Stimulated activated CD4-positive, alpha-beta T cell treated with anti-CD3 and anti-CD28 coated beads, Interleukin-1b, Interleukin-23, amount 100 ng/mL, for 48 hours (primary cell): ENCODE measurements around the gene PTPDC1.
"Not testable (repeated sequence)": the region's sequence is repeated elsewhere in the genome, so short reads cannot be mapped to it uniquely, and the experiment has no call there.

Source experiments
- DNase-seq: peaks from one replicate; pipeline ENCODE4 v3.0.0-alpha.2; 2020

Gene PTPDC1

DNA sequence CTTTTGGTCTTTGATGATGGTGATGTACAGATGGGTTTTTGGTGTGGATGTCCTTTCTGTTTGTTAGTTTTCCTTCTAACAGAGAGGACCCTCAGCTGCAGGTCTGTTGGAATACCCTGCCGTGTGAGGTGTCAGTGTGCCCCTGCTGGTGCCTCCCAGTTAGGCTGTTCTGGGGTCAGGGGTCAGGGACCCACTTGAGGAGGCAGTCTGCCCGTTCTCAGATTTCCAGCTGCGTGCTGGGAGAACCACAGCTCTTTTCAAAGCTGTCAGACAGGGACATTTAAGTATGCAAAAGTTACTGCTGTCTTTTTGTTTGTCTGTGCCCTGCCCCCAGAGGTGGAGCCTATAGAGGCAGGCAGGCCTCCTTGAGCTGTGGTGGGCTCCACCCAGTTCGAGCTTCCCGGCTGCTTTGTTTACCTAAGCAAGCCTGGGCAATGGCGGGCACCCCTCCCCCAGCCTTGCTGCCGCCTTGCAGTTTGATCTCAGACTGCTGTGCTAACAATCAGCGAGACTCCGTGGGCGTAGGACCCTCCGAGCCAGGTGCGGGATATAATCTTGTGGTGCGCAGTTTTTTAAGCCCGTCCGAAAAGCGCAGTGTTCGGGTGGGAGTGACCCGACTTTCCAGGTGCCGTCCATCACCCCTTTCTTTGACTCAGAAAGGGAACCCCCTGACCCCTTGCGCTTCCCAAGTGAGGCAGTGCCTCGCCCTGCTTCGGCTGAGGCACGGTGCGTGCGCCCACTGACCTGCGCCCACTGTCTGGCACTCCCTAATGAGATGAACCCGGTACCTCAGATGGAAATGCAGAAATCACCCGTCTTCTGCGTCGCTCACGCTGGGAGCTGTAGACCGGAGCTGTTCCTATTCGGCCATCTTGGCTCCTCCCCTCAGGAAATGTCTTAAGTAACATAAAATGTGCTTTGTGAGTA lies 10.2 kb downstream of the PTPDC1 start:
- DNase-seq = not testable (repeated sequence)

DNA sequence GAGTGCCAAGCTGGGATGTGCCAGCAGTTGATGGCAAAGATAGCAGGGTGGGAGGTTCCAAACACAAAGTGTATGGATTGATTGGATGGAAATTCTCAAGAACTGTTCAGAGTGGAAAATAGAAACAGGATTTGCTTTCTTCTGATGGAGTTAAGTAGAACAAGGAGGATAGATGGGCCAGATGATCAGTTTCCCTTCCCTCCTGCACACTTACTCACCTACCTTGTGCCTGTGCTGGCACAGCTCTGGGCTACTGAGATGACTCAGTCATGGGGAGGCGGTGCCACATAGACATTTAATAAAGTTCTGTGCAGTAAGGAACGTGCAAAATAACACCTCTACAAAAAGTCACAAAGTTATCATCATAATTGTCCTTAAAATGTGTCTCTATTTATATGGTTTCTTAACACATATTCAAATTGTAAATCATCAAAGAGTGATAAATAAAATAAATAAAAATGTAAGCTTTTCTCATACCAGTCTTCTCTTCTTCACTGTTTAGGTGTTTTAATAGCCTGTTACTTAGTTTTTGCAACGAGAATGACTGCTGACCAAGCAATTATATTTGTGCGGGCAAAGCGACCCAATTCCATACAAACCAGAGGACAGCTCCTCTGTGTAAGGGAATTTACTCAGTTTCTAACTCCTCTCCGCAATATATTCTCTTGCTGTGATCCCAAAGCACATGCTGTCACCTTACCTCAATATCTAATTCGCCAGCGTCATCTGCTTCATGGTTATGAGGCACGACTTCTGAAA lies 12.7 kb downstream of the PTPDC1 start:
- DNase-seq = no peak

DNA sequence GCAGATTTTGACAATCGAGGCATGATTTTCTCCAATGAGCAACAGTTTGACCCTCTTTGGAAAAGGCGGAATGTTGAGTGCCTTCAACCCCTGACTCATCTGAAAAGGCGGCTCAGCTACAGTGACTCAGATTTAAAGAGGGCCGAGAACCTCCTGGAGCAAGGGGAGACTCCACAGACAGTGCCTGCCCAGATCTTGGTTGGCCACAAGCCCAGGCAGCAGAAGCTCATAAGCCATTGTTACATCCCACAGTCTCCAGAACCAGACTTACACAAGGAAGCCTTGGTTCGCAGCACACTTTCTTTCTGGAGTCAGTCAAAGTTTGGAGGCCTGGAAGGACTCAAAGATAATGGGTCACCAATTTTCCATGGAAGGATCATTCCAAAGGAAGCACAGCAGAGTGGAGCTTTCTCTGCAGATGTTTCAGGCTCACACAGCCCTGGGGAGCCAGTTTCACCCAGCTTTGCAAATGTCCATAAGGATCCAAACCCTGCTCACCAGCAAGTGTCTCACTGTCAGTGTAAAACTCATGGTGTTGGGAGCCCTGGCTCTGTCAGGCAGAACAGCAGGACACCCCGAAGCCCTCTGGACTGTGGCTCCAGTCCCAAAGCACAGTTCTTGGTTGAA lies 13.6 kb downstream of the PTPDC1 start:
- DNase-seq = no peak

DNA sequence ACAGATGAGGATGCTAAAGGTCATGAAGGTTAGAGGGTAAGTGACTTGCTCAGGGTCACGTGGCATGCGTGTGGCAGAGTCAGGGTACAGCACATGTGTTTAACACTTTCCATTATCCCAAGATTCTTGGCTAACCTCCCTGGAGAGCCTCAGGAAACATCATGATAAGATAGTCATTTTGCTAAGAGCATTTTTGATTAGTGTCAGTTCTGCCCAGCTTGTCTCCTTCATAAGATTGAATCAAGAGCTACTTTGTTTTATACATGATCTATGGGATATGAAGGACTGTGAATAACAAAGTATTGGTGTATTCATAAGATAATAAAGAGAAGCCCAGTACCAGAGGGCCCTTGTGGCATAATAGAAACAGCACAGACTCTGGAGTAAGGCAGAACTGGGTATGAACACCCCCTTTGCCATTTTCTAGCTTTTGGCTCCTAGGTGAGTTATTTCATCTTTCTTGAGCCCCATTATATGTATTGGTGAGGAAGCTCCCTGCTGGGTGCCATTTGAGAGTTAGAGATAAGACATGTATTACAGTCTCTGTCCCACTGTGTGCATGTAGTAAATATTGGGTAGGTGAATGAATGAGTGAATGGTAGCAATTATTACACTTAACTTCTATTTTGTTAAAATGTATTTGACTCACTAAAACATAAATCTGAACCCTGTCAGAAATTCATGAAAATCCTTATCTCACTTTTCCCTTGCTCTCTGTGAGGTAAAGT lies 16.1 kb downstream of the PTPDC1 start:
- no peak for DNase-seq

DNA sequence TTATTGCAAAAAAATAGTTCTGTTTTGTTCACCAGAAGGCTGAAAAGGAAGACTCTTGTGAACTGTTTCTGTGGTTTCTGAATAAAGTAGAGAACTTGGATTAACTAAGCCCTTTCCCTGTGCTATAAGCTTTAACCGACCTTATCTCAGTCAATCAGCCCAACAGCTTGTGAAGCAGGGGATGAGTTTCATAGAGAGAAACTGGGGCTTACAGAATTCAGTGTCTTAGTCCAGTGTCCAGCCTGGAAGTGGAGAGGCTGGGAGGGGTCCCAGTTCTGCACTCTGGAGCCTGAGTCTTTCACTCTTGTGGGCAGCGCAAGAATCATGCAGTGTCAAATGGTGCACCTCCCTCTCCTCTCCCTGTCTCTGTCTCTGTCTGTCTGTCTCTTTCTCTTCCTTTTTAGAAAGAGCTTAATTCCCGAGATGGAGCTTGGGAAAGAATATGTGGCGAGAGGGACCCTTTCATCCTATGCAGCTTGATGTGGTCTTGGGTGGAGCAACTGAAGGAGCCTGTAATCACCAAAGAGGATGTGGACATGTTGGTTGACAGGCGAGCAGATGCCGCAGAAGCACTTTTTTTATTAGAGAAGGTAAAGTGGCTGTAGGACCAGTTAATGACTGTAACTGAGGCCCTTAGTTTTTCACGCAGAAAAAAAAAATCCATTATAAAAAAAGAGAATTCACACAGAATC lies 17.0 kb downstream of the PTPDC1 start:
- DNase-seq = no peak

DNA sequence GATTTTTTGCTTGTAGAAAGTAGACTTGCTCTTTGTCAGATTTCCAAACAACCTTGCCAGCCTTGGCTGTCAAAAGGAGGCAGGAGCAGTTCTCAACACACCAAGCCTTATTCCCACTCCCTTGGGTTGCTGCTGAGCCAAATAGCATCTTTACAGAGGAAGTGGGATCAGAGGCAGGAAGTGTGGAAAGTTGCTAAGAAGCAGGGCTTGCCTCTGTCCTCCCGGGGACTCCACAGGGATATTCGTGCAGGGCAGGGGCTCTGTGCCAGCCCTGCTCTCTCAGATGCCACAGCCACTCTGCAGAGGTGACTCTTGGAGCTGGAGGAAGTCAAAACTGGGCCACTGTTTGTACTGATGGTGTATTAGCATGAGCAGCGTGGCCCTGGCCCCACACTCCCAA lies 24.3 kb downstream of the PTPDC1 start:
- no peak for DNase-seq

DNA sequence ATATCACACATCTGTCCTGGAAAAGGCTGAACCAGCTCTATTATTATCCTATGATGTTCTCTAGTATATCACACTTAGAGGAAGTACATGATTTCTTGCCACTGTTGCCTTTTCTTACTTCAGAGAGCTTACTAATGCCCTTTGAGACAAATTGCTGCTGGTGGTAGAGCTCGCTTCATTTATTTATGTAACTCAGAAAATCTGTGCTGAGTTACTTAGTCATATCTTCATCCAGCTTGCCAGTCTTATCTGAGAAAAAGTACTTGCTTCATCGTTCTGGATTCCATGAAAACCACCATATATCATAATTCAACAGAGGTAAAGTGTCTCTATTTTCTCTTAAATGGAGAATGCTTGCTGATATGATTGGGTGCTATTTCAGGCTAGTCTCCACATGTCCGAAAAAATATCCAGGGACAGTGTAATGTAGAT lies 26.6 kb downstream of the PTPDC1 start:
- DNase-seq = no peak

DNA sequence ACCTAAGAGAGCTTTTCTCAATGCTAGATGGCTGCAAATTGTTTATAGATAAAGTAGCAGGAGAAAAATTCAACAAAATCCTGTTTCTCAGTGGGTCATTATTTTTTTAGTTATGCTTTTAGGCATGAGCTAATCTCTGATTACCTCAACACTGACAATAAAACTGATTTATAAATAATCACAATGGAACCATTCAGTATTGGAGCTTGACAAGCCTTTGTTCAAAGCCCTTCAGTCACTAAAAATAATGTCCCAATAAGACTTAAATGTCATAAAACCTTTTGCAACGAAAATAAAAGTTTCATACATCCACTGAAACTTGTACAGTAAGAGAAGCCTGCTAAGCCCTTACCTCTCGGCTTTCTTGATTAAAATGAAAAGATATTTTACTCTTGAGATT lies 27.2 kb downstream of the PTPDC1 start:
- no peak for DNase-seq

DNA sequence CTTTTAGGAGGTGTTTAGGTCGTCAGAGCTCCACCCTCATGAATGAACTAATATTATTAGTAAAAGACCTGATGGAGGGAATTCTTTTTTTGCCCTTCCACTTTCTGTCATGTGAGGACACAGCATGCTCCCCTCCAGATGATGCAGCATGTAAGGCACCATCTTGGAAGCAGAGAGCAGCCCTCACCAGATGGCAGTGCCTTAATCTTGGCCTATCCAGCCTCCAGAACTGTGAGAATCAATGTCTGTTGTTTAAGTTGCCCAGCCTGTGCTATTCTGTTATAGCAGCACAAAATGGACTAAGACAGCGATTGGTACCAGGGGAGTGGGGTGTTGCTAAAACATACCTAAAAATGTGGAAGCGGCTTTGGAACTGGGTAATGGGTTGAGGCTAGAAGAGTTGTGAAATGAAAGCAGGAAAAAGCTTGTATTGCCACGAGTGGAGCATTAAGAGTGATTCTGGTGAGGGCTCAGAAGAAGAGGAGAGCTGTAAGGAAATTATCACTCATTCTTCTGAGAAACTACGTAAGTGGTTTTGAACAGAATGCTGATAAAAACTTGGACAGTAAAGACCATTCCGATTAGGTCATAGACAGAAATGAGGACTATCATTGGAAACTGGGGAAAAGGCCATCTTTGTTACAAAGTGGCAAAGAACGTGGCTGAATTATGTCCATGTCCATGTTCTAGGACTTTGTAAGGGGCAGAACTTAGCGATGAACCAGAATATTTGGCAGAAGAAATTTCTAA lies 28.6 kb downstream of the PTPDC1 start:
- DNase-seq = no peak

DNA sequence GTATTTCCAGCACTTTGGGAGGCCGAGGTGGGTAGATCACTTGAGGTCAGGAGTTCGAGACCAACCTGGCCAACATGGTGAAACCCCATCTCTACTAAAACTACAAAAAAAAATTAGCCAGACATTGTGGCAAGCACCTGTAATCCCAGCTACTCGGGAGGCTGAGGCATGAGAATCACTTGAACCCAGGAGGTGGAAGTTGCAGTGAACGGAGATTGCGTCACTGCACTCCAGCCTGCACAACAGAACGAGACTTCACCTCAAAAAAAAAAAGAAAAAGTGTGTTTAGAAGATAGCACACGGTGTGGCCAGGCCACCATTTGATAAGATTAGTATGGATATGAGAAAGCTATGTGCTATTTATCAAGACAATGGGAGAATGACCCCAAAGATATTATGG lies 35.8 kb downstream of the PTPDC1 start:
- not testable (repeated sequence) for DNase-seq

DNA sequence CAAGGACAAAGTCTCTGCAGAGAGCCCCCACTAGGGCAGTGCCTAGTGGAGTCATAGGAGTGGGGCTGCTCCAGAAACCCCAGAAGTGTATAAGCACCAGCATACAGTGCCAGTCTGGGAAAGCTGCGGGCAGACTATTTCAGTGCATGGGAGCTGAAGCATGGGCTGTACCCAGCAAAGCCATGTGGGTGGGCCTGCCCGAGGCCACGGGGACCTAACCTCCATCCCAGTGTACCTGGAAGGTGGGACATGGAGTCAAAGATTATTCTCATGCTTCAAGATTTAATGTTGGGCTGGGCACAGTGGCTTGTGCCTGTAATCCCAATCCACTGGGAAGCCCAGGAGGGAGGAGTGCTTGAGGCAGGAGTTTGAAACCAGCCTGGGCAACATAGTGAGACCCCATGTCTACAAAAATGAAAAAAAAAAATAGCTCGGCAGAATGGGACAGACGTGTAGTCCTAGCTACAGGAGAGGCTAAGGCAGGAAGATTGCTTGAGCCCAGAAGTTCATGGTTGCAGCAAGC lies 36.7 kb downstream of the PTPDC1 start:
- no peak for DNase-seq

DNA sequence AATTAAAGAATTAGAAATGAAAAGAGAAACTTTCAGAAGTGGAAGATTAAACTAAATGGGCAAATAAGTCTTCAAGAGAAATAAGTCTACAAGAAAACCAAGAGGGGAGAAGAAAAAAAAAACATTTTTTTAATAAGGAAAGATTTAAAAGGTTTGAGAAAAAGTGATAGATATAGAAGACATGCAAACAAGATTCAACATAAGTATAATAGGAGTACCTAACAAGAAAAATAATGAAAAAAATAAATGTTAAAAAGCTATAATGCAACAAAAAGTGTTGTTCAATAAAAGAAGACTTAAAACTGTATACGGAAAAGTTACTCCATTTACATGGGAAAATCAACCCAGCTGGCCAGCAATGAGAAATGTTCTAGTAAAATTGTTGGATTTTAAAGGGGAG lies 42.6 kb downstream of the PTPDC1 start:
- no peak for DNase-seq

DNA sequence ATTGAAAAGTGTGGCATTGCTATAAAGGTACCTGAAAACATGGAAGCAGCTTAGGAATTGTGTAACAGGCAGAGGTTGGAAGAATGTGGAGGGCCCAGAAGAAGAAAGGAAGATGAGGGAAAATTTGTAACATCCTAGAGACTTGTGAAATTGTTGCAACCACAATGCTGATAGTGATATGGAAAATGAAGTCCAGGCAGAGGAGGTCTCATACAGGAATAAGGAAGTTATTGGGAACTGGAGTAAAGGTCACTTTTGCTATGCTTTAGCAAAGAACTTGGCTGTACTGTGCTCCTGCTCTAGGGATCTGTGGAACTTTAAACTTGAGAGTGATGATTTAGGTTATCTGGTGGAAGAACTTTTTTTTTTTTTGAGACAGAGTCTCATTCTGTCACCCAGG lies 43.5 kb downstream of the PTPDC1 start:
- DNase-seq = no peak

DNA sequence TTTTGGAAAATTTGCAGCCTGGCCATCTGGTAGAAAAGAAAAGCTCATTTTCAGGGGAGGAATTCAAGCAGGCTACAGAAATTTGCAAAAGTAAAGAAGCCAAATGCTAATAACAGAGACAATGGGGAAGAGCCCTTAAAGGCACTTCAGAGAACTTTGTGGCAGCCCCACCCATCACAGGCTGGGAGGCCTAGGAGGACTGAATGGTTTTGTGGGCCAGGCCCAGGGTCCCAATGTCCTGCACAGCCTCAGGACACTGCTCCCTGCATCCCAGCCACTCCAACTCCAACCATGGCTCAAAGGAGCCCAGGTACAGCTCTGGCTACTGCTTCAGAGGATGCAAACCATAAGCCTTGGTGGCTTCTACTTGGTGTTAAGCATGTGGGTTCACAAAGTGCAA lies 44.3 kb downstream of the PTPDC1 start:
- no peak for DNase-seq

DNA sequence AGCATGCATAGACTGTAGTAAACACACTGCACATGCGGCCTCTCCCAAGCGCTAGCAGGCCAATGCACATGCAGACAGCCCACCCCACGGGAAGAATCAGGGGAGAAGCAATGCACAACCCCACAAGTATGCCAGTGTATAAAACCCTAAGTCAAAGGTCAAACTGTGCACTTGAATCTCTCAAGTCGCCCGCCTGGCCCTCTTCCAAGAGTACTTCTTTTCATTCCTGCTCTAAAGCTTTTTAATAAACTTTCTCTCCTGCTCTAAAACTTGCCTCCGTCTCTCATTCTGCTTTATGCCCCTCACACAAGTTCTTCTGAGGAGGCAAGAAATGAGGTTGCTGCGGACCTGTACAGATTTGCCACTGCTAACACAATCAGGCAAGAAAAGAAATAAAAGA lies 50.4 kb downstream of the PTPDC1 start:
- DNase-seq = no peak

DNA sequence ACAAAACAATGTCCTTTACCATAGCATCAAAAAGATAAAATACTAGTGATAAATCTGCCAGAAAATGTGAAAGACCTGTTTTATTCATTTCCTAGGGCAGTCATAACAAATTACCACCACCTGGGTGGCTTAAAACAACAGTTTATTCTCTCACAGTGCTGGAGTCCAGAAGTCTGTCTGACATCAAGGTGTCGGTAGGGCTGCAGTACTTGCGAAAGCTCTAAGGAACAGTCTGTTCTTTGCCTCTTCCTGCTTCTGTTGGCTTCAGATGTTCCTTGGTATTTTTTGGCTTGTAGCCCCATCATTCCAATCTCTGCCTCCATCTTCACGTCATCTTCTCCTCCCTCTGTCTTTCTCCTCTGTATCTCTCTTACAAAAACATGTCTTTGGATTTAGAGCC lies 51.0 kb downstream of the PTPDC1 start:
- no peak for DNase-seq

DNA sequence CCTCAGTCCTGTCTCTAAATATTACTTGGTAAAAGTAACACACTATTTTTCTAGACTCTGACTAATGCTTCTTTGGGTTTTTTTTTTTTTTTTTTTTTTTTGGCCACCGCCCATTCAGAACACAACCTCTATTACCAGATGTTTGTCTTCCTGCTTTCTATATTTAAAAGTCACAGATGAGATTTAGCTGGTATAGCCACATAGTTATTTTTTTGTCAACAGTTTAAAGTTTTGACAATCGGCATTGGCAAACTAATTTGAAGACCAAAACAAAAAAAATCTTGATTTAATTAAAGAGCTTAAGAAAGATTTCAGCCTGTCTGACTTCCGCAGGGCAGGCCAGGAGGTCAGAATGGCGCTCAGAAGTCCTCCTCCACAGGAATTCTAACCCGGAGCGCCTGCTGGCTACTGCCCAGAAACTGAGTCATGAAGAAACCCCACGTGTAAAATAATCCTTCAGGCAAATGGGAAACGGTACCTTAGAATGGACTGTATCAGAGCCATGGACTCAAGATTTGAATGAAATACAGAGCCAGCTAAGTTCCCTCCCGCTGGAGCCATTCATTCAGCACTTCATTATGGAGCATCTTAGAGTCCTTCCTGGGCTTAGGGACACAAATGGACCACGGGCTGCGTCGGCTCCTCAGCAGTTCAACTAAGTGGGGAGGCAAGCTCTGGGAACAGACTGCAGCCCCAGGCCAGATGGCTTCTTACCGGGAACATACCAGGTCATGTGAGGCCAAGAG lies 55.6 kb downstream of the PTPDC1 start:
- DNase-seq = no peak

DNA sequence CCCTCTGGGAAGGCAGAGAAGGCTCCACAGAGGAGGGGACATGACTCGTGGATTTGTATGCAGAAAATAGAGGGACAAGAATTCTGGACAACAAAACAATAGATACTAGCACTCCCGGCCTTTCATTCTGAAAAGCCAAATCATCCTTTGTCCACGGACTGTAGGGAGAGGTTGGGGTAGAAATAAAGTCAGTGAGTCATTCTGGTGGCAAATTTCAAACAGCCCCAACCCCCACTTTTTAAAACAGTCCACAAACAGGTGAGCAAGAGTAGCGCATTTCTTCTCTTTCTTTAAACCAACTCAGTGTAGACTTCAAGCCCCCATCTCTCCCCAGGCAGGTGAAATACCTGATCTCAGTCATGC lies 56.1 kb downstream of the PTPDC1 start:
- no peak for DNase-seq

DNA sequence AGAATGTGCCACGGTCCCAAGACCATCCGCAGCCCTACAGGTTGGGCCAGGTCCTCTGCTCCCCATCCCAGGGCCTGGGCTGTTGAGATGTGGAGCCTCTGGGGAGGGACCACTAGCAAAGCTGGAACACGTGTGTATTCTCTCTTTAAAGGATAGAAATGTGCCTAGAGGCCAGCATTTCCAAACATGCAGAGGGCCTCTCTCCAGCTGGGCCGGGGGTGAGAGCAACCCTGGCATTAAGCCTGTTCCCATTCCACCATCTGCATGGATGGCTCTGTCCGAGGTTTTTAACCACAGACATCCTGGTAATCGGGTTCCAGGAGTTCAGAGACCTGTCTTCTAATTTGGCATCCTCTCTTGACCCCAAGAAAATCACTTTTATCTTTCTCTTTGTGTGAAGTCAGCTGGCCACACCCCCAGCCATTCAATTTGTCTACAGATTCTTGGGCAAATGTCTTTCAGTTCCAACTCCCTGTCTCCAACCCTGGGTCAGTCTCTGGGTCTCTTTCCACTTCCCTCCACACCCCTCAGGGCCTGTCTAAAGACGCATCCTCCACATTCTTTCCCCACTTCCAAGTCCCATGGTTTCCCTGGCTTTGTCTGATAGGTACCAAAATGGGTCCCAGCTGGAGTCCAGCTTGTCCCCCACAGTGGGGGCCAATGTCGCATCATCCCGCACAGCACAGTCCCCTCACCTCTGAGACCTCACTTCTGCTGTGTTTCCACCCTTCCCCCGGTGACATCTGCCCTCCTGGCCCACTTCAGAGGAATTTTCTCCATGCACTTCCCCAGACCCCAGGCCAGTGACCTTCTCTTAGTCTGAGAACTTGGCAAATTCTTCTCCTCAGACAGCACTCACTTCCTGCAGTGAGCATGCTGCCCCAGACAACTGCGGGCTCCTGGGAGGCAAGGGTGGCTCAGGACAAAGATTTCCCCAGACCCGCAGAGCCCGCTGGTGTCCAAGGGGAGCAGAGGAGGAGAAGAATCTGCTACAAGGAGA lies 56.8 kb downstream of the PTPDC1 start:
- no peak for DNase-seq
